HFFc6 (cell line): Measurements from ENCODE around the gene ZNF701. TPM values are rescaled to one million over a fixed set of nuclear protein-coding genes. Genes with fewer than 3 reads are reported as not detected.
"Not testable (repeated sequence)": the region's sequence is repeated elsewhere in the genome, so short reads cannot be mapped to it uniquely, and the experiment has no call there.

Experiments used
- DNase-seq: peaks from one replicate; pipeline ENCODE4 v3.0.0-alpha.2; 2018
- H3K27ac Mint-ChIP-seq: 2 replicates; pipeline ENCODE4 v1.8.0; 2020; ENCODE audit warnings: mild to moderate bottlenecking, mixed read lengths
- H3K27me3 Mint-ChIP-seq: 2 replicates; pipeline ENCODE4 v1.8.0; 2021; ENCODE audit warnings: mild to moderate bottlenecking, moderate library complexity, mixed read lengths; ENCODE audit not compliant: insufficient read depth
- H3K36me3 Mint-ChIP-seq: 2 replicates; pipeline ENCODE4 v1.8.0; 2021; ENCODE audit warnings: low read depth, mixed read lengths
- H3K4me1 Mint-ChIP-seq: 2 replicates; pipeline ENCODE4 v1.8.0; 2020; ENCODE audit warnings: low read depth, mixed read lengths
- H3K4me3 Mint-ChIP-seq: 2 replicates; pipeline ENCODE4 v1.8.0; 2020; ENCODE audit warnings: mild to moderate bottlenecking, moderate library complexity, mixed read lengths
- H3K9me3 Mint-ChIP-seq: 2 replicates; pipeline ENCODE4 v1.8.0; 2020; ENCODE audit warnings: mild to moderate bottlenecking, mixed read lengths
- total RNA-seq, 6 experiments: library from RNA; stranded (reverse); fragmentation: NEBNext Ultra II Directional; extraction: Animal tissue kit (Norgen Biotek cat#: 25700); gene quantifications; 2 replicates in 1 of 6; 3 replicates in 5 of 6; pipeline ENCODE4 v1.2.3, GENCODE V29; 2021
- TF ChIP-seq, protein P1 (sequence below): fragments of 200-600 bp; sonication (generic); IDR thresholded peaks from 2 replicates; pipeline ENCODE4 v1.5.0; 2021; ENCODE audit warnings: antibody characterized with exemption, mild to moderate bottlenecking

ZNF701 gene
- total RNA-seq, 6 experiments from 2014 or later = 7.0 to 10.0 (median 8.5) TPM

DNA sequence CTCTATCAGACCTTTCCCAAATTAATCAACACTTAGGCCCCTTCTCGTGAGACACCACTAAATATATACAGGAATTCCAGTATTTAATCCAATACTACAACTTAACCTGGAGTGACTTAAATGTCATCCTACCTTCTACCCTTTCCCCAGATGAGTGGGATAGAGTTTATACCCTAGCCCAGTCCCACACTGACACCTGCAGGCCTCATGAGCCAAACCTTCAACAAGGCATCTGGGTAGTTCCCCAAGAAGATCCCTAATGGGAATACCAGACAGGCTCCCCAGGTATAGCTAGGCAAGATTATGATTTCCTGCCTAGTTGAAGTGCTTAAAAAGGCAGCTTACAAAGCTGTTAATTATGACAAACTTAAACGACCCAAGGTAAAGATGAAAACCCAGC is 52.2 kb downstream of the ZNF701 start:
- Mint-ChIP-seq H3K36me3 (peaks cover 54% of the 10 kb centered on the region), H3K27ac (no peak overlapping the region), H3K4me1 (no peaks in the 10 kb centered on the region), H3K9me3 (peaks cover 6% of the 10 kb centered on the region), H3K4me3 (no peak overlapping the region), H3K27me3 (no peaks in the 10 kb centered on the region; the same call in none of the 2 replicates)
- no peak for DNase-seq
- TF ChIP-seq, protein P1, sequence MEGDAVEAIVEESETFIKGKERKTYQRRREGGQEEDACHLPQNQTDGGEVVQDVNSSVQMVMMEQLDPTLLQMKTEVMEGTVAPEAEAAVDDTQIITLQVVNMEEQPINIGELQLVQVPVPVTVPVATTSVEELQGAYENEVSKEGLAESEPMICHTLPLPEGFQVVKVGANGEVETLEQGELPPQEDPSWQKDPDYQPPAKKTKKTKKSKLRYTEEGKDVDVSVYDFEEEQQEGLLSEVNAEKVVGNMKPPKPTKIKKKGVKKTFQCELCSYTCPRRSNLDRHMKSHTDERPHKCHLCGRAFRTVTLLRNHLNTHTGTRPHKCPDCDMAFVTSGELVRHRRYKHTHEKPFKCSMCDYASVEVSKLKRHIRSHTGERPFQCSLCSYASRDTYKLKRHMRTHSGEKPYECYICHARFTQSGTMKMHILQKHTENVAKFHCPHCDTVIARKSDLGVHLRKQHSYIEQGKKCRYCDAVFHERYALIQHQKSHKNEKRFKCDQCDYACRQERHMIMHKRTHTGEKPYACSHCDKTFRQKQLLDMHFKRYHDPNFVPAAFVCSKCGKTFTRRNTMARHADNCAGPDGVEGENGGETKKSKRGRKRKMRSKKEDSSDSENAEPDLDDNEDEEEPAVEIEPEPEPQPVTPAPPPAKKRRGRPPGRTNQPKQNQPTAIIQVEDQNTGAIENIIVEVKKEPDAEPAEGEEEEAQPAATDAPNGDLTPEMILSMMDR = peak; percentile 13; the same call in 1 of the 2 replicates

DNA sequence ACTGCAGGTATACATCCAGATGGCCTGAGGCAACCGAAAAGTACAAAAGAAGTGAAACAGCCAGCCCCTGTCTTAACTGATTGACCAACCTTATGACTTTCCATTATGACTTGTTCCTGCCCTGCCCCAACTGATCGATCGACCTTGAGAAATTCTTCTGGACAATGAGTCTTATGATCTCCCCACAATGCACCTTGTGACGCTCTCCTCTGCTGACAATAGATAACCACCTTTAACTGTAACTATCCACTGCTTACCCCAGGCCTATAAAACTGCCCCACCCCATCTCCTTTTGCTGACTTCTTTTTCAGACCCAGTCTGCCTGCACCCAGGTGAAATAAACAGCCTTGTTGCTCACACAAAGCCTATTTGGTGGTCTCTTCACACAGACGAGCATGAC is 56.8 kb downstream of the ZNF701 start:
- Mint-ChIP-seq H3K27ac (no peak overlapping the region), H3K27me3 (peaks cover 4% of the 10 kb centered on the region; the same call in 1 of the 2 replicates), H3K9me3 (peaks cover 5% of the 10 kb centered on the region), H3K36me3 (peaks cover 48% of the 10 kb centered on the region), H3K4me1 (no peaks in the 10 kb centered on the region), H3K4me3 (no peak overlapping the region)
- TF ChIP-seq, protein P1 = no peak
- DNase-seq = no peak

DNA sequence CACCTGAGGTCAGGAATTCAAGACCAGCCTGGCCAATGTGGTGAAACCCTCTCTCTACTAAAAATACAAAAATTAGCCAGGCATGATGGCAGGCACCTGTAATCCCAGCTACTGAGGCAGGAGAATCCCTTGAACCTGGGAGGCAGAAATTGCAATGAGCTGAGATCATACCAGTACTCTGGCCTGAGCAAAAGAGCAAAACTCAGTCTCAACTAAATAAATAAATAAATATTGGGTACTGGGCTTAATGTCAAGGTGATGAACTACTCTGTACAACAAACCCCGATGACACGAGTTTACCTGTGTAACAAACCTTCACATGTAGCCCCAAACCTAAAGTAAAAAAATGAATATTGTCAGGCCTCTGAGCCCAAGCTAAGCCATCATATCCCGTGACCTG is 57.4 kb downstream of the ZNF701 start:
- not testable (repeated sequence) for H3K9me3 Mint-ChIP-seq, H3K27me3 Mint-ChIP-seq

DNA sequence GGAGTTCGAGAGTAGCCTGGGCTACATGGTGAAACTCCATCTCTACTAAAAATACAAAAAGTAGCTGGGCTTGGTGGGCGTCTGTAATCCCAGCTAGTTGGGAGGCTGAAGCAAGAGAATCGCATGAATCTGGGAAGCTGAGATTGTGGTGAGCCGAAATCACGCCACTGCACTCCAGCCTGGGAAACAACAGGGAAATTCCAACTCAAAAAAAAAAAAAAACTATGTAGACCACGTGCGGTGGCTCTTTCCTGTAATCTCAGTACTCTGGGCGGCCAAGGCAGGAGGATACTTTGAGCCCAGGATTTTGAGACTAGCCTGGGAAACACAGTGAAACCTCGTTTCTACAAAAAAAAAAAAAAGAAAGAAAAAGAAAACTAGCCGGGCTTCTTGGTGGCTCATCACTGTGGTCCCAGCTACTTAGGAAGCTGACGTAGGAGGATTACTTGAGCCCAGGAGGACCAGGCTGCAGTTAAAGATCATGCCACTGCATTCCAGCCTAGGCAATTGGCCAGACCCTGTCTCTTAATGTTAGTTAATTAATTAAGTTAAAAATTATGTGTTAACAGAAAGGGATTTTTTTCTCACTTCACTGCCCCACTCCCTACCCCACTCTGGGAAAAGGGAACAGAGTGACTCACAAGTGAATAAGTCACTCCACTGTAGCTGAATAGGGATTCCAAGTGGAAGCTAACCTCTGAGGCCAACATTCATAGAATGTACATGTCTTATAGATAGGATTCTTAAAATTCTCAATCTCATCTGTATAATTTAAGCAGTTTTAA is 65.9 kb downstream of the ZNF701 start:
- H3K9me3 Mint-ChIP-seq = 0 out of 2 replicates have a peak, but pooled peaks cover 3% of the 10 kb centered on the region
- no peak for DNase-seq
- H3K27me3 Mint-ChIP-seq = peaks cover 5% of the 10 kb centered on the region
- peaks cover 40% of the 10 kb centered on the region for H3K4me1 Mint-ChIP-seq
- H3K27ac Mint-ChIP-seq = no peak overlapping the region
- H3K36me3 Mint-ChIP-seq = peaks cover 52% of the 10 kb centered on the region
- TF ChIP-seq, protein P1 = no peak
- 0 out of 2 replicates have a peak overlapping the region, but pooled peaks have one; percentile 5 for H3K4me3 Mint-ChIP-seq

More for the DNA sequence above, 57.4 kb downstream of the ZNF701 start:
- not testable (repeated sequence) for DNase-seq, H3K4me1 Mint-ChIP-seq, H3K27ac Mint-ChIP-seq, H3K4me3 Mint-ChIP-seq
- H3K36me3 Mint-ChIP-seq = peaks cover 45% of the 10 kb centered on the region

Other genes with a start within 250 kb of the ZNF701 start
- under 1 TPM in 1 of 6 experiments, not detected in 5; 0.14 TPM for gene ZNF610, start 234.0 kb upstream of the ZNF701 start, total RNA-seq
- 10 to 100 TPM in 4 of 6 experiments, 1 to 10 TPM in 2; 7.5 to 21.7 (median 19.5) TPM for gene ZNF880, start 200.4 kb upstream of the ZNF701 start, total RNA-seq
- 10 to 100 TPM in 5 of 6 experiments, 1 to 10 TPM in 1; 9.7 to 21.2 (median 17.5) TPM for gene ZNF528, start 172.4 kb upstream of the ZNF701 start, total RNA-seq
- not detected for gene ZNF534, start 141.1 kb upstream of the ZNF701 start, total RNA-seq
- 1 to 10 TPM in 4 of 6 experiments, under 1 TPM in 2; 0.94 to 1.4 (median 1.0) TPM for gene ZNF578, start 116.7 kb upstream of the ZNF701 start, total RNA-seq
- gene ZNF808, start 42.6 kb upstream of the ZNF701 start, total RNA-seq = 10 to 100 TPM; 14.7 to 17.6 (median 15.8) TPM
- 10 to 100 TPM; 22.8 to 31.1 (median 26.0) TPM for gene ZNF83, start 68.1 kb downstream of the ZNF701 start, total RNA-seq
- 10 to 100 TPM; 11.3 to 15.0 (median 13.5) TPM for gene ZNF611, start 164.8 kb downstream of the ZNF701 start, total RNA-seq
- 1 to 10 TPM; 2.1 to 3.7 (median 3.1) TPM for gene ZNF600, start 216.5 kb downstream of the ZNF701 start, total RNA-seq